GM18867 (cell line): Measurements from ENCODE around the gene ACR.

Experiments
- ATAC-seq: cut with Tn5 transposase; IDR thresholded peaks from one replicate; pipeline ENCODE4 v1.9.1; 2021; ENCODE audit warnings: mild to moderate bottlenecking, moderate library complexity; ENCODE audit not compliant: unreplicated experiment

Gene ACR

GRCh38 chr22:50716290-50717024 lies 21.5 kb upstream of the ACR start:
- ATAC-seq: no peak

- ATAC-seq: no peak
Measured at GRCh38 chr22:50717709-50718351, 20.2 kb upstream of the ACR start.

- ATAC-seq: no peak
Measured at GRCh38 chr22:50718352-50718709, 19.7 kb upstream of the ACR start.

- no peak for ATAC-seq
Measured at GRCh38 chr22:50719814-50720300, 18.1 kb upstream of the ACR start.

GRCh38 chr22:50720301-50721256 lies 17.4 kb upstream of the ACR start:
- no peak for ATAC-seq

- no peak for ATAC-seq
Measured at GRCh38 chr22:50721257-50721844, 16.7 kb upstream of the ACR start.

GRCh38 chr22:50722048-50722701 lies 15.8 kb upstream of the ACR start:
- no peak for ATAC-seq

GRCh38 chr22:50722716-50723428 lies 15.1 kb upstream of the ACR start:
- no peak for ATAC-seq

- no peak for ATAC-seq
Measured at GRCh38 chr22:50723991-50724390, 14.0 kb upstream of the ACR start.

- ATAC-seq: no peak
Measured at GRCh38 chr22:50724616-50725015, 13.4 kb upstream of the ACR start.

GRCh38 chr22:50725597-50725996 lies 12.4 kb upstream of the ACR start:
- ATAC-seq: no peak

- ATAC-seq: no peak
Measured at GRCh38 chr22:50726643-50727340, 11.2 kb upstream of the ACR start.

- ATAC-seq: no peak
Measured at GRCh38 chr22:50727678-50728522, 10.1 kb upstream of the ACR start.

GRCh38 chr22:50728523-50728931 lies 9.5 kb upstream of the ACR start:
- ATAC-seq: no peak

- ATAC-seq: no peak
Measured at GRCh38 chr22:50729391-50730012, 8.5 kb upstream of the ACR start.

GRCh38 chr22:50730013-50730891 lies 7.8 kb upstream of the ACR start:
- ATAC-seq: no peak
